ENCODE measurements around the gene KCNN3.

The KCNN3 gene

GRCh38 chr1:154864189-154864975 is 5.7 kb downstream of the KCNN3 start:
- Histone ChIP-seq H3K4me3 (ENCODE audit: low read length) (no peak overlapping the region), H3K4me1 (ENCODE audit: control insufficient read depth, insufficient read depth, low read length) (peaks cover 3% of the 10 kb centered on the region), H3K9me3 (ENCODE audit: control insufficient read depth, low read length) (no peaks in the 10 kb centered on the region), H3K9ac (ENCODE audit: low read length) (no peak overlapping the region), H3K36me3 (ENCODE audit: control insufficient read depth, insufficient read depth, low read length) (no peaks in the 10 kb centered on the region), H3K27me3 (ENCODE audit: control insufficient read depth, insufficient read depth, low read length) (peaks cover 39% of the 10 kb centered on the region)

GRCh38 chr1:154863315-154864174 is 6.5 kb downstream of the KCNN3 start:
- H3K4me3 ChIP-seq (ENCODE audit: low read length), result no peak overlapping the region
- no peaks in the 10 kb centered on the region for H3K36me3 ChIP-seq (ENCODE audit: control insufficient read depth, insufficient read depth, low read length)
- H3K9me3 ChIP-seq (ENCODE audit: control insufficient read depth, low read length), result no peaks in the 10 kb centered on the region
- H3K4me1 ChIP-seq (ENCODE audit: control insufficient read depth, insufficient read depth, low read length), result no peaks in the 10 kb centered on the region
- H3K9ac ChIP-seq (ENCODE audit: low read length), result no peak overlapping the region
- peaks cover 30% of the 10 kb centered on the region for H3K27me3 ChIP-seq (ENCODE audit: control insufficient read depth, insufficient read depth, low read length)

DNA sequence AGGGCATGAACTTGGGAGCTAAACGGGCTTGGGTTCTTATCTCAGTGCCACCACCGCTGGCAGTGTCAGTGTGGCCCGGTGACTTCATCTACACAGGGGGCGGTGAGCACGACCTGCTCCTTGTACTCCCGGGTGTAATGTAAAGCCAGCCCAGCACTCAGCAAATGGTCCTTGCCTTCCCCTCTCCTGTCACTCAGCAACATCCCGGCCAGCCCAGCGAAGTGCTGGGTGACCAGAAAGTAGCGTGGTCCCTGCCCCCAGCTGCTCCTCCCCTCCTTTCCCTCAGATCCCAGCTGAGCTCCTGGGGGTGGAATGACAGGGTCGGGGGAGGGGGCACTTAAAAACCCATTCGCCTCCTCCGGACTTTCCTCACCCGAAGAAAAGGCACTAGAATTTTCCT is 7.2 kb downstream of the KCNN3 start:
- no peak overlapping the region for H3K9ac ChIP-seq (ENCODE audit: low read length)
- no peaks in the 10 kb centered on the region for H3K4me1 ChIP-seq (ENCODE audit: control insufficient read depth, insufficient read depth, low read length)
- no peak overlapping the region for H3K4me3 ChIP-seq (ENCODE audit: low read length)

DNA sequence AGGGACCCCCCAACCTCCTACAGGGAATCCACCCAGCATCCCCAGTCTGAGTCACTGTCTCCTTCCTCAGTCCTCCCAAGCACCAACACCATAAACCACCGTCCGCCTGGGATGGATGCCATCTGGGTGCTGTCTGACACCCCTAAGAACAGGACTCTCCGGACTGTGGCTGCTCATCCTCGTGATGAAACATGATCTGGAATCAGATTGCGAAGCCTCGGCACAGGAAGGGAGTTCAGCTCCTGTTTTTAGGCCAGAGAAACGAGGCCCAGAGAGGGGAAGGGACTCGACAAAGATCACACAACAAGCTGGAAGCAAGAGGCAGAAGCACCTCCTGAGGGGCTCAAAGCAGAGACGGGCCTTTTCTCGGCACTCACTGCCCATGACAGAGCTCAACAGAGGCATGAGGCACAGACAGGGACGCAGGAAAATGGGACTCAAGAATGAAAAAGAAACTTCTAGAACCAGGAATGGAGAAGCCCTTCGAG is 8.4 kb downstream of the KCNN3 start:
- Histone ChIP-seq H3K4me1 (ENCODE audit: control insufficient read depth, insufficient read depth, low read length) (no peaks in the 10 kb centered on the region), H3K4me3 (ENCODE audit: low read length) (no peak overlapping the region), H3K36me3 (ENCODE audit: control insufficient read depth, insufficient read depth, low read length) (no peaks in the 10 kb centered on the region), H3K27me3 (ENCODE audit: control insufficient read depth, insufficient read depth, low read length) (peaks cover 15% of the 10 kb centered on the region), H3K9me3 (ENCODE audit: control insufficient read depth, low read length) (no peaks in the 10 kb centered on the region), H3K9ac (ENCODE audit: low read length) (no peak overlapping the region)

More for the DNA sequence above, 7.2 kb downstream of the KCNN3 start:
- peaks cover 24% of the 10 kb centered on the region for H3K27me3 ChIP-seq (ENCODE audit: control insufficient read depth, insufficient read depth, low read length)
- no peaks in the 10 kb centered on the region for H3K36me3 ChIP-seq (ENCODE audit: control insufficient read depth, insufficient read depth, low read length)
- H3K9me3 ChIP-seq (ENCODE audit: control insufficient read depth, low read length), result no peaks in the 10 kb centered on the region

DNA sequence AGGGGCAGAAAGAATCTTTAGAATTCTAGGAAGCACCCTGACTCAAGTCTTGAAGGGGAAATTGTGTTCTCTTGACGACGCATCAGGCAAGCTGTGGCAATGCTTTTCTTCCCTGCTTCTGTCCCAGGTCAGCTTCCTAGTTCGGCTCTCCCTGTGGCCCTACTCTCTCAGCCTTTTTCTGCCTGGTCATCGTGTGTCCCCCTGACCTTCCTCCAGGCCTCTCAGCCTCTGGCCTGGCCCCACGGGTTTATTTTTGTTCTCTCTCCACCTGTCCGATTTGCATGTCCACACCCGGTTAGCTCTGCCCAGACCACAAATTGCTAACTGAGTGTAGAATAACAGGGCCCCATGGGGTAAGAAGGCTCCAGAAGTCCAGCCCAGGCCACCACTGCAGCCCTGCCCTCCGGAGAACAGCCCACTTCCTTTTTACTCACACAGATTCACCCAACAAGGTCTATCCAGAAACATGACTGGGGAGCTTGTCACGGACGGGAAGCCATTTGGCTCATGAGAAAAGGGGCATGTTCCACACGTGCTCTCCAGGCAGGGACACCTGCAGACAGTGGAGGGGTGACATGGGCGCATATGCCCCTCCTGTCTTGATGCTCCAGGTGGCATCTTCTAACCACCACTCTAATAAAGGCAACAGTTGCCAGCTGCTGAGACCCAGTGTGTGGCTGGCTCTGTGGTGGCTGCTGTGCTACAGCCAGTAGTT is 9.8 kb downstream of the KCNN3 start:
- Histone ChIP-seq H3K9ac (ENCODE audit: low read length) (no peak overlapping the region), H3K4me3 (ENCODE audit: low read length) (no peak overlapping the region), H3K4me1 (ENCODE audit: control insufficient read depth, insufficient read depth, low read length) (no peaks in the 10 kb centered on the region), H3K27me3 (ENCODE audit: control insufficient read depth, insufficient read depth, low read length) (peaks cover 15% of the 10 kb centered on the region), H3K36me3 (ENCODE audit: control insufficient read depth, insufficient read depth, low read length) (no peaks in the 10 kb centered on the region), H3K9me3 (ENCODE audit: control insufficient read depth, low read length) (no peaks in the 10 kb centered on the region)

DNA sequence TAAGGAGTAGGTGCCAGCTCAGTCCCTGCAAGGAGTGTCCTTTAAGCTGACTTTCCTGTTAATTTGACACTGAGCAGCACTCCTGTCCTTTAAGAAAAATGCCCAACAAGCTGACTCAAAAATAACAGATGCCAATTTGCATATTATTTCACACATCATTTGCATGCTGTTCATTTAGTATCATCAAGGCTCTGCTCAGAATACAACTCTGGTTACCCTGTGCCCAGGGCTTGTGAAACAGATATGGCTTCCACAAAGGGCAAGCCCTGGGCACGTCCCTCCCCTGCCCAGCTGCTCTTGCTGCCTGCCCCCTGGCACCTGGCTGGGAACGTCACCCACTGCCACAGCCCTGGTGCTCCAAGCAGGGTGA is 10.3 kb downstream of the KCNN3 start:
- no peaks in the 10 kb centered on the region for H3K36me3 ChIP-seq (ENCODE audit: control insufficient read depth, insufficient read depth, low read length)
- no peak overlapping the region for H3K4me3 ChIP-seq (ENCODE audit: low read length)
- H3K9ac ChIP-seq (ENCODE audit: low read length), result no peak overlapping the region
- H3K4me1 ChIP-seq (ENCODE audit: control insufficient read depth, insufficient read depth, low read length), result no peaks in the 10 kb centered on the region
- peaks cover 14% of the 10 kb centered on the region for H3K27me3 ChIP-seq (ENCODE audit: control insufficient read depth, insufficient read depth, low read length)
- no peaks in the 10 kb centered on the region for H3K9me3 ChIP-seq (ENCODE audit: control insufficient read depth, low read length)

- Histone ChIP-seq H3K9ac (ENCODE audit: low read length) (no peak overlapping the region), H3K36me3 (ENCODE audit: control insufficient read depth, insufficient read depth, low read length) (no peaks in the 10 kb centered on the region), H3K4me1 (ENCODE audit: control insufficient read depth, insufficient read depth, low read length) (no peaks in the 10 kb centered on the region), H3K4me3 (ENCODE audit: low read length) (no peak overlapping the region), H3K9me3 (ENCODE audit: control insufficient read depth, low read length) (no peaks in the 10 kb centered on the region), H3K27me3 (ENCODE audit: control insufficient read depth, insufficient read depth, low read length) (peaks cover 11% of the 10 kb centered on the region)
Observed at GRCh38 chr1:154859151-154859785, 10.8 kb downstream of the KCNN3 start.

DNA sequence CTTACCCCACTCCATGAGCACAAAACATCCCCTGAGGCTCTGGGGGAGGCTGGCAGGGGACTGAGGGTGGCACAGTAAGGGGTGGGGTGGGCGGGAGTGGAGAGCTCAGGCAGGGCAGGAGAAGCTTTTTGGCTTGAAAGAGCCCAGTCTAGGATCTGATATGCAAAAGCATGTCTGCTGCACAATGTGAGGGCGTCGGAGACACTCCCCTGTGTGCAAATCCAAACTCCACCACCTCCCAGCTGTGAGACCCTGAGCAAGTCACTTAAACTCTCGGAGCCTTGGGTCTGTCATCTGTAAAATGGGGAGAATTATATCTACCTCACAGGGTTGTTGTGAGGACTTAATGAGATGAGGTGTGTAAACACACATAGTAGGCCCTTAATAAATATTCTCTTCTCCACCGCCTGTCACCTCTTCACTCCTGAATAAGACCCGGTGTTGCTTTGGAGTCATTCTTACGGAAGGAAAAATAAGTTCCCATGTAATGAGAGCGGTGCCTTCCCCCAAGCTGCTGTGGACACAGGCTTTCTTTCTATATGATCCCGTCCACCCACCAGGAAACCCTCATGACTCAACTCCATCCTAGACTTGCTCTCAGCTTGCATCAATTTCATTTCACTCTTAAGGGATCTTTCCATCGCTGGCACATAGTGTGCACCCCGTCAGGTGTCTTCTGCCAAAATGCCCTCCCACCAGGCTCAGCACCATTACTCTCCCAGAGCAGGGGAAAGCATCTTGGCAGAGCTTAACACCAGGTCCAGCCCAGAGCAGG is 12.5 kb downstream of the KCNN3 start:
- peaks cover 10% of the 10 kb centered on the region for H3K27me3 ChIP-seq (ENCODE audit: control insufficient read depth, insufficient read depth, low read length)
- H3K4me1 ChIP-seq (ENCODE audit: control insufficient read depth, insufficient read depth, low read length), result no peaks in the 10 kb centered on the region
- no peak overlapping the region for H3K9ac ChIP-seq (ENCODE audit: low read length)
- no peaks in the 10 kb centered on the region for H3K36me3 ChIP-seq (ENCODE audit: control insufficient read depth, insufficient read depth, low read length)
- H3K9me3 ChIP-seq (ENCODE audit: control insufficient read depth, low read length), result no peaks in the 10 kb centered on the region
- H3K4me3 ChIP-seq (ENCODE audit: low read length), result no peak overlapping the region

GRCh38 chr1:154857022-154857421 is 13.1 kb downstream of the KCNN3 start:
- no peaks in the 10 kb centered on the region for H3K4me1 ChIP-seq (ENCODE audit: control insufficient read depth, insufficient read depth, low read length)
- no peaks in the 10 kb centered on the region for H3K36me3 ChIP-seq (ENCODE audit: control insufficient read depth, insufficient read depth, low read length)
- H3K4me3 ChIP-seq (ENCODE audit: low read length), result no peak overlapping the region
- H3K27me3 ChIP-seq (ENCODE audit: control insufficient read depth, insufficient read depth, low read length), result peaks cover 4% of the 10 kb centered on the region
- no peak overlapping the region for H3K9ac ChIP-seq (ENCODE audit: low read length)
- H3K9me3 ChIP-seq (ENCODE audit: control insufficient read depth, low read length), result no peaks in the 10 kb centered on the region

DNA sequence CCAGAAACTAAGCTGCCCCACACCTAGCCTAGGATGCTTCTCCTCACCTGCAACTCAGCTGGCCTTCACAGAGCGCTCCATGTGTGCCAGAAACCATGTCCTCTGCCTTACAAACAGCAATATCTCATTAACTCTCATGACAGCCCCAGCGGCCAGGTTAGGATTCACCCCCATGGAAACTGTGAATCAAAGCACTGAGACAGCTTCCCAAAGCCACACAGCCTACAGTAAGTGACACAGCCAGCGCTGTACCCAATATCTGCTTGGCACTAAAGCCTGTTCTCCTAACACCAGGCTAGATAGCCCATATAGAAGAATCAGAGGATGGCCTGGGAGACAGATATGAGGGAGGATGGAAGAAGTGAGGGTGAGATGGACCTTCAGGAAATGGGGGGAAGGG is 13.5 kb downstream of the KCNN3 start:
- Histone ChIP-seq H3K9ac (ENCODE audit: low read length) (no peak overlapping the region), H3K4me1 (ENCODE audit: control insufficient read depth, insufficient read depth, low read length) (no peaks in the 10 kb centered on the region), H3K9me3 (ENCODE audit: control insufficient read depth, low read length) (no peaks in the 10 kb centered on the region), H3K27me3 (ENCODE audit: control insufficient read depth, insufficient read depth, low read length) (no peaks in the 10 kb centered on the region), H3K4me3 (ENCODE audit: low read length) (no peak overlapping the region), H3K36me3 (ENCODE audit: control insufficient read depth, insufficient read depth, low read length) (no peaks in the 10 kb centered on the region)

GRCh38 chr1:154856049-154856448 is 14.0 kb downstream of the KCNN3 start:
- H3K9me3 ChIP-seq (ENCODE audit: control insufficient read depth, low read length), result no peaks in the 10 kb centered on the region
- H3K36me3 ChIP-seq (ENCODE audit: control insufficient read depth, insufficient read depth, low read length), result no peaks in the 10 kb centered on the region
- no peaks in the 10 kb centered on the region for H3K27me3 ChIP-seq (ENCODE audit: control insufficient read depth, insufficient read depth, low read length)
- H3K4me1 ChIP-seq (ENCODE audit: control insufficient read depth, insufficient read depth, low read length), result no peaks in the 10 kb centered on the region
- no peak overlapping the region for H3K9ac ChIP-seq (ENCODE audit: low read length)
- H3K4me3 ChIP-seq (ENCODE audit: low read length), result no peak overlapping the region

All from mucosa of stomach (tissue), 1 donor.